SH-SY5Y (cell line): ENCODE measurements around the gene FAM83C.

Source experiments
- GATA2 ChIP-seq: IDR thresholded peaks from 2 replicates; pipeline ENCODE4 v1.6.1; 2011; ENCODE audit warnings: mild to moderate bottlenecking, low read depth, low read length
- GATA3 ChIP-seq: IDR thresholded peaks from 2 replicates; pipeline ENCODE4 v1.6.1; 2011; ENCODE audit warnings: low read depth, mild to moderate bottlenecking, low read length, moderate library complexity

- TF ChIP-seq GATA3, result no peak
- no peak for TF ChIP-seq GATA2
Observed at GRCh38 chr20:35284267-35284991, 7.8 kb downstream of the FAM83C start, which contains the start of gene EIF6.
